NCI-H510A (cell line): ENCODE measurements around the gene ELOVL3.

Experiments used
- DNase-seq: peaks from one replicate; lab custom pipeline; 2025; lab: John Stamatoyannopoulos, UW

The ELOVL3 gene

GRCh38 chr10:102254426-102254825 lies 28.3 kb downstream of the ELOVL3 start:
- DNase-seq = no peak

DNA sequence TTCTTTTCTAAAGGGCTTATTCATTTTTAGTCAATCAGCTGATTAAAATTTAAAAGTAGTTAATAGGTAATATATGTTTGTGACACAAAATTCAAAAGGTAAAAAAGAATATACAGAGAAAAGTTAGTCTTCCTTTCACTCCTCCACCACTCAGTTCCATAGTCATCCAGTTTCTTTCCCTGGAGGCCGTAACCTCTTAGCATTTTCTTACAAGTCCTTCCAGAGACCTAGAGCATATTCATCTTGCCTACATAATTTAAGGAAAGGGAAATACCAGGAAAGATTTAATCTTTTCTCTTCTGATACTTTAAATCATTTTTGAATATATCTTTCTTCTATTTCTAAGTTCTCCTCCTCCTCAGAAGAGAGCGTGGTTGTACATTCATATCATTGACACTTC lies 29.3 kb downstream of the ELOVL3 start:
- no peak for DNase-seq

DNA sequence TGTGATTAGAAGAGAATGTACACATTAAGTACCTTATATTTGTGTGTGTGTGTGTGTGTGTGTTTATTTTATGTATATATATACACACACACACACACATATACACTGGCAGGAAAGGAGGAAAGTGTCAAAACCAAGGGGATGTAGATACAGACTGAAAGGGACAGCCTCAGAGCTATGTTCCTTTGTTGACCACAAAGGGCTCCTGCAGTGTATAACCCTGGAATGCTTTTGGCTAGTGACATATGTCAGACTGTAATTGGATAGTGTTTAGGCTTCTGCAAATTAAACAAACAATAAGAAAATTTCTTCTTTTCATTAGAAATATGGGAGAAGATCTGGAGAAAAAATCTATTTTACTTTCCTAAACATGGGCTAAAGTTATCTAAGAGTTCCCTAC lies 35.1 kb downstream of the ELOVL3 start:
- DNase-seq = no peak

- no peak for DNase-seq
Observed at GRCh38 chr10:102261842-102262241, 35.7 kb downstream of the ELOVL3 start.

GRCh38 chr10:102262744-102263370 lies 36.8 kb downstream of the ELOVL3 start:
- DNase-seq = no peak

DNA sequence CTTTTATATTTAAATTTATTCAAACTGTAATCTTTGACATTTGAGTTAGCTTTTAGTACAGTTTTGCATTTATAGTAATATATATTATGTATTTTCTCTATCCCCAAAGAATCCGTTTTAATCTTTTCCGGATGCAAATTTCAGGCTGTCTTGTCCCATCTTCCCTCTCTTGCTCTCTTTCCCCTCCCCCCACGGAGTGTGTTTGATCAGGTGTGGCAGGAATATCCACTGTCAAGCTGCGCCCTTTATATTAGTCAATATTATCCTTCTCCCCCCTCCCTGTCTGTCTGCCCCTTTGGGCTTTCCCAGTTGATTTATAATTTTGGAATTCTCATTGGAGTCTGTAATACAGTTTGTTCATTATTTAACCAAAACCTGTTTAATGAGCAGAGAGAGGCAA lies 38.3 kb downstream of the ELOVL3 start:
- DNase-seq = no peak

DNA sequence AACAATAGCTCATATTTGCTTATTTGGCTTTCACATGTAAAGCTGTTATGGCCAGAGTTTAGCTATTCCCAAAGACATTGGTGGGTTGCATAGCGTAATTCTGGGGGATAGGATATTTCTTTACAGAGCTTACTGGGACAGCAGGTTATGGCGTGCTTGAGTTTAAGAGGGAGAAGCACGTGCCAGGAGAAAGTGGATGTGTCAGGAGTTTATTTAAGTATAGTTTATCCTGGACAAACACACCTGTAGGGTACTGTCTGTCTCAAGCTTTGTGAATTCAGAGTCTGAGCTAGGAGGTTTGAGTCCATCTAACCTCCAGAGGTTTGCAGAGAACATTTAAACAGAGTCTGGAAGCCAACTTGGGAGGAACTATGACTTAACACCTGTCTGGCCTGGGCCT lies 40.6 kb downstream of the ELOVL3 start:
- peak; percentile 8 for DNase-seq

GRCh38 chr10:102267748-102268147 lies 41.6 kb downstream of the ELOVL3 start:
- no peak for DNase-seq

DNA sequence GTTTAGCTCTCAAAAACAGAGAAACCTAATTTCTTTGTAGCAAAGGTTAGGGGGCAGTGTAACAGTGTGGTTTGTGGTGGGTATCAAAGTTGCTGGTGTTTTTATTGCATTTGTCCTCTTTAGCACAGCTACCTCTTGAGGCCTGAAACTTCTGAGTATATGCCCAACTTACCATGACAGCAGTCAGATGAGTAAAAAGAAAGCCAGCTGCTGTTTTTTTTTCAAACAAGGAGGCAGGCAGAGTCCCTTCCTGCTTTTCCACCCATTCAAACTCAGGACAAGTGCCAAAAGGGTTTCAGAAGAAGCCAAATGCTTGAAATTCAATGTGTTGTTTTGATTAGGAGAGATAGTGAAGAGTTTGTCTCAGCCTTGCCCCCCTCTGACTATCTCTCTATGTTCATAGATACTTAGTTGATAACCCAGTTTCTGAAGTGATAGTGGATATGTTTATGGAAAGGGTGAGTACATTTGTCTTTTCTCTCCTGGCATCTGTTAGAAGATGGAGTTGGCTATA lies 42.3 kb downstream of the ELOVL3 start:
- DNase-seq = no peak

DNA sequence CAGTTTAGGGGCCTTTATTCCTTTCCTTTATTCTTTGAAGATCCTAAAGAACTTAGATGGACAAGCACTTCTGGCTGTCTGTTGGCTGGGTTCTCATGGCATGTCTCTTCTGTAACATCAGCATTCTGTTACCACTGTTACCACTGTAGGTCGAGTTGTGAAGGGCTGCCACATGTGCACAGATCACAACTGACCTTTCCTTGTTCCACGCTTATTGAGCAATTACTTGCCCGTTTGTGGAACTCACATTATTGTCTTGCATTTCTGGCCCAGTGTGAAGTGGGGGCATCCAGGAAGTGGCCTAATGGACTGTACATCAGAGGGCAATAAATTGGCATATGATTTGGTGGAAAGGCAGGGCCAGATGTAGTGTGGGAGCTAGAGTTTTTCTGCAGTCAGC lies 42.9 kb downstream of the ELOVL3 start:
- no peak for DNase-seq

- no peak for DNase-seq
Observed at GRCh38 chr10:102274062-102274461, 48.0 kb downstream of the ELOVL3 start.

DNA sequence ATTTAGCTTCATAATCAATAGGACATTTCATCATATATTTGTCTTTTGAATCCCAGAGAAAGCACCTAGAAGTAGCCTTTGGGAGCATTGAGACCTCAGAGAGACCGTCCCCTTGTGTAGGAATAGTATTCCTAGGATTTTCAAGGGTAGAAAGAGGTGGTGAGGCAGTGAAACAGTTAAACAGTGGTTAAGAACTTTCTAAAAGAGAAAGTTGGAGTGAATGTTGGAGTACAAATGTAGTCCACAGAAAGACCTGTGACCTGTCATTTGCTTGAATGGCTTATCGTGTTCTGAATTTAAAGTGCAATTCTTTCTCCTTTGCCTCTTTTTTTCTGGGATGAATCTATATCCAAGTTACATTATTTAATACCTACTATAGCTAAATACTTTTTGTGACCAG lies 49.2 kb downstream of the ELOVL3 start:
- no peak for DNase-seq

GRCh38 chr10:102279104-102279503 lies 53.0 kb downstream of the ELOVL3 start:
- DNase-seq = no peak
